IMR-90 (cell line): ENCODE results near the gene ACACA. TPM values are rescaled to one million over a fixed set of nuclear protein-coding genes. Genes with fewer than 3 reads are reported as not detected.

Experiments used
- ATAC-seq: fragments of 200-7000 bp; cut with Tn5 transposase; 2 replicates; pipeline ENCODE4 v1.9.1; 2020; ENCODE audit warnings: low read depth, mild to moderate bottlenecking, moderate library complexity
- BruUV-seq: library from RNA; stranded (reverse); fragments of 400-500 nt; replicated peaks from 2 replicates; lab custom pipeline; 2021; lab: Mats Ljungman, UMichigan
- CTCF ChIA-PET: fragments of 300-600 bp; formaldehyde crosslinking; extraction: SDS; loops from one replicate; lab custom pipeline; 2021; ENCODE audit warnings: antibody characterized with exemption; lab: Yijun Ruan, JAX
- POLR2A ChIA-PET: fragments of 300-600 bp; sonication (Branson Sonifier 250); formaldehyde crosslinking; loops from one replicate; lab custom pipeline; 2022; ENCODE audit warnings: antibody characterized with exemption; ENCODE audit not compliant: unreplicated experiment; lab: Charles Lee
- DNase-seq: peaks from one replicate; pipeline ENCODE4 v3.0.0; 2013
- H2AFZ ChIP-seq: replicated peaks from 2 replicates; pipeline ENCODE3; 2013; ENCODE audit warnings: low read length, mild to moderate bottlenecking; ENCODE audit not compliant: poor library complexity
- H2AK5ac ChIP-seq: 2 replicates; pipeline ENCODE4 v1.6.1; 2013; ENCODE audit warnings: low read depth, low read length, inconsistent platforms
- H2AK9ac ChIP-seq: replicated peaks from 2 replicates; pipeline ENCODE3; 2013; ENCODE audit warnings: mild to moderate bottlenecking, low read depth, low read length, moderate library complexity; ENCODE audit not compliant: poor library complexity
- H2BK120ac ChIP-seq: 2 replicates; pipeline ENCODE4 v1.6.1; 2013; ENCODE audit warnings: low read depth, low read length, inconsistent platforms
- H2BK15ac ChIP-seq: 3 replicates; pipeline ENCODE4 v1.6.1; 2013; ENCODE audit warnings: low read depth, low read length, inconsistent platforms
- H2BK20ac ChIP-seq: 2 replicates; pipeline ENCODE4 v1.6.1; 2013; ENCODE audit warnings: low read depth, mild to moderate bottlenecking, inconsistent platforms, low read length, moderate library complexity
- H2BK5ac ChIP-seq: 2 replicates; pipeline ENCODE4 v1.6.1; 2013; ENCODE audit warnings: mild to moderate bottlenecking, low read depth, low read length, inconsistent platforms; ENCODE audit not compliant: poor library complexity, severe bottlenecking
- H3K14ac ChIP-seq: replicated peaks from 2 replicates; pipeline ENCODE4 v1.6.1; 2013; ENCODE audit warnings: low read depth, low read length, inconsistent platforms
- H3K18ac ChIP-seq: 2 replicates; pipeline ENCODE4 v1.6.1; 2013; ENCODE audit warnings: low read depth, low read length, control low read depth
- H3K23ac ChIP-seq: 2 replicates; pipeline ENCODE4 v1.6.1; 2013; ENCODE audit warnings: low read depth, low read length, inconsistent platforms
- H3K27ac ChIP-seq: 2 replicates; pipeline ENCODE4 v1.5.1; 2013; ENCODE audit warnings: mild to moderate bottlenecking, control low read depth, low read length; ENCODE audit not compliant: insufficient read depth
- H3K27me3 ChIP-seq: 2 replicates; pipeline ENCODE4 v1.6.1; 2013; ENCODE audit warnings: low read length; ENCODE audit not compliant: control insufficient read depth, insufficient read depth
- H3K36me3 ChIP-seq: 2 replicates; pipeline ENCODE4 v1.6.1; 2013; ENCODE audit warnings: low read length, mixed read lengths; ENCODE audit not compliant: control insufficient read depth, insufficient read depth
- H3K4ac ChIP-seq: 2 replicates; pipeline ENCODE4 v1.6.1; 2013; ENCODE audit warnings: low read depth, low read length, inconsistent platforms
- H3K4me1 ChIP-seq: 2 replicates; pipeline ENCODE4 v1.6.1; 2013; ENCODE audit warnings: low read length, mixed read lengths; ENCODE audit not compliant: control insufficient read depth, insufficient read depth
- H3K4me2 ChIP-seq: 2 replicates; pipeline ENCODE4 v1.6.1; 2013; ENCODE audit warnings: low read depth, mild to moderate bottlenecking, control low read depth, low read length, moderate library complexity
- H3K4me3 ChIP-seq: 2 replicates; pipeline ENCODE4 v1.5.1; 2013; ENCODE audit warnings: low read depth, mild to moderate bottlenecking, control low read depth, low read length, moderate library complexity; ENCODE audit not compliant: insufficient read depth
- H3K56ac ChIP-seq: 2 replicates; pipeline ENCODE4 v1.6.1; 2013; ENCODE audit warnings: low read length, inconsistent platforms; ENCODE audit not compliant: insufficient read depth; ENCODE audit errors: extremely low read depth
- H3K79me1 ChIP-seq, 2 experiments: 2 replicates each; pipeline ENCODE4 v1.6.1; 2013; ENCODE audit warnings: low read length in 2 of 2, inconsistent platforms in 1 of 2, low read depth in 1 of 2
- H3K9ac ChIP-seq: 2 replicates; pipeline ENCODE4 v1.6.1; 2013; ENCODE audit warnings: low read depth, low read length, control low read depth
- H3K9me1 ChIP-seq: 2 replicates; pipeline ENCODE4 v1.6.1; 2013; ENCODE audit warnings: low read length, inconsistent platforms; ENCODE audit not compliant: insufficient read depth
- H3K9me3 ChIP-seq: 2 replicates; pipeline ENCODE4 v1.6.1; 2013; ENCODE audit warnings: low read length; ENCODE audit not compliant: control insufficient read depth, insufficient read depth
- H4K20me1 ChIP-seq: 2 replicates; pipeline ENCODE4 v1.6.1; 2013; ENCODE audit warnings: low read length, inconsistent platforms; ENCODE audit not compliant: insufficient read depth
- H4K5ac ChIP-seq: 2 replicates; pipeline ENCODE4 v1.6.1; 2013; ENCODE audit warnings: mild to moderate bottlenecking, low read depth, low read length, control low read depth
- H4K8ac ChIP-seq, 2 experiments: 2 replicates each; pipeline ENCODE4 v1.6.1; 2013; ENCODE audit warnings: low read depth in 2 of 2, low read length in 2 of 2, control low read depth in 1 of 2, inconsistent platforms in 1 of 2
- H4K91ac ChIP-seq: 2 replicates; pipeline ENCODE4 v1.6.1; 2013; ENCODE audit warnings: low read depth, low read length, inconsistent platforms; ENCODE audit not compliant: insufficient read depth
- ELK1 ChIP-seq: fragments of 150-350 bp; IDR thresholded peaks from 2 replicates; pipeline ENCODE4 v1.6.1; 2016; ENCODE audit warnings: low read depth, mild to moderate bottlenecking, low read length, moderate library complexity, borderline replicate concordance
- MAFK ChIP-seq: IDR thresholded peaks from 2 replicates; pipeline ENCODE4 v1.6.1; 2012; ENCODE audit warnings: low read depth, low read length, improper control_type of control experiment
- RAD21 ChIP-seq: IDR thresholded peaks from 2 replicates; pipeline ENCODE4 v1.6.1; 2012; ENCODE audit warnings: low read length, improper control_type of control experiment
- WGBS, 2 experiments: methylation state at CpG; one replicate each; pipeline versions ENCODE4 v1.1.5 to v1.1.7; 2013; ENCODE audit warnings: missing lambda C conversion rate in 2 of 2; ENCODE audit not compliant: insufficient read length in 1 of 2; ENCODE audit errors: extremely low coverage in 2 of 2; 5-methylcytosine and 5-hydroxymethylcytosine counted together
- dilution Hi-C: fragments of 300-500 bp; cut with HindIII; formaldehyde crosslinking; loops from one replicate; pipeline ENCODE4 v1.14.3; 2018; ENCODE audit warnings: low sequenced_read_pairs; ENCODE audit not compliant: unreplicated experiment
- in situ Hi-C: fragments of 300-500 bp; cut with MboI; formaldehyde crosslinking; loops from 3 replicates; pipeline ENCODE4 v1.14.3; 2019; ENCODE audit warnings: low sequenced_read_pairs, inconsistent platforms, mixed read lengths
- intact Hi-C: fragments of 100-400 bp; cut with micrococcal nuclease; formaldehyde crosslinking; loops from 2 replicates; pipeline ENCODE4 v1.10.0; 2022
- polyA plus RNA-seq, 3 experiments: library from polyadenylated mRNA; depleted of rRNA; stranded (reverse); fragments of >200 nt; gene quantifications; 2 replicates each; pipeline ENCODE4 v1.2.3, GENCODE V29; 2012; ENCODE audit warnings: low replicate concordance in 1 of 3
- total RNA-seq: library from RNA; depleted of rRNA; stranded (reverse); fragments of >200 nt; gene quantifications from 2 replicates; pipeline ENCODE4 v1.2.3, GENCODE V29; 2012
- TF ChIP-seq, protein P1 (sequence below): fragments of 150-350 bp; IDR thresholded peaks from 2 replicates; pipeline ENCODE4 v1.6.1; 2017; ENCODE audit warnings: mild to moderate bottlenecking, antibody characterized with exemption, low read length, low read depth

ACACA gene
- total and polyA plus RNA-seq, 2 of the 4 experiments (the other 2 are of a cell fraction), result 21.3 to 39.1 TPM

DNA sequence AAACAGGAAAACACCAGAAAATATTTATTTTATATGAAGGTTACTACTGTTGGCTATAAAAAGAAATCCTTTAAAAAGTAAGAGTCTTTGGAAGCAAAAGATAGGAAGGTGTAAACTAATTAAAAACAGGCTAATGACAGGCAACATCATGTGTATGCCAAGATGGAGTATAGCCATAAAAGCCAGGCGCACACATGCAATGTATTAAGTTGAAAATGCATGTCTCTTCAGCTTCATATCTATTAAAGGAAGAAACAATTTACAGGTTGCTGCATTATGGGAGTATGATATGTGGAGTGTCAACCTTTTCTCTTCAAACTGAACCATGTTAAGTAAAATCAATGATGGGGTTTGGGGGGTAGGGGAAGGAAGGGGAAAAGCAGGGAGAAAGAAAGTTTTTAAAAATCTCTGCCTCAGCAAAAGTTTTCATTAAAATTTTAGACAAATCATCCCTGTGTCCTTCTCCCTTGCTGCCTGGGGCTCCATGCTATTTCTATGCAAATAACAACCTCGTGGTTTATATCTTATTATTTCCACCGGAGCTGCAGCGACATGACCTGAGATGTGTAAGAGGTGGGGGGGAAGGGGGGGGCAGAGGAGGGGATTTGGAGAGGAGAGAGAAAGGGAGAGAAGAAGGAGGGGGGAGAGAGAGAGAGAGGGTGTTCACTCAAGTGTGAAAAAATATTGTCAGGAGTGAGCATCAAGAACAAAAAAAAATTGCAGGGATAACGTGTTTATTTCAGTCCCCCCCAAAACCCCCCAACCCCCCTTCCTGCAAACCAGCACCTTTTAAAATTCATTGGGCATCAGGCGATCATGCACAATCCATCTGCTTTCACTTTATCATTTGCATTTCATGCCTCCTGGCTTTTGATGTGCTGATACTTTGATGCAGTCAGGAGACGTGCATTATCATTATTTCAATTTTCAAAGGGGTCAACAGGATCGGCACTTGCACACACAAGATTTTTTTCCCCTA is 260.3 kb downstream of the ACACA start (continued):
- TF ChIP-seq ELK1, result no peak

DNA sequence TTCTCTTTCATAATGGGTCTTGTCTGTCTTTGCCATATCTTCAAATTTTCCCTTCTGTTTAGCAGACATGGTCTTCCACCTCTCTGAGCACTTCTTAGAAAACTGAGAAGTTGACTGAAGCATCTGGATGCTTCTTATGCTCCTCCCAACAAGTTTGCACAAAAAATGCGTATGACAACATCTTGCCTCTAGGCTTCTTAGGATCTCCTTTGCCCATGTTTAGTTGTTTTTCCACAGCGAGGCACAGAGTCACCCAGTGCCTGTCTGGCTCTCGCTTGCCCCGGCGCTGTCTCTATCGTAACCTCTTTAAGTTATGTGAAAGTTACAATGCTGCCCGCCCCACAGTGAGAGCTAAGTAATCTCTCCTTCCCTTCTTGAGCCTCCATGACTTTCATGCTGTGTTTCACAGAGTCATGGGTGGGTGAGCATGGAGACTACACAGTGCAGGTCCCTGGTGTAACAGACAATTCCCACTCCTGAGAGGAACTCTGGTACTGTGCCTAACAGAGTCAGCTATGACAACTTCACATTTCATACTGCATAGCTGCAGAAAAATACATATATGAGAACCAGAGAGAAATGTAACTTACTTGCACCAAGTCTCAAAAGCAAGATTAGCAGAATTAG is 262.4 kb downstream of the ACACA start:
- Histone ChIP-seq H3K36me3 (peaks cover 4% of the 10 kb centered on the region; the same call in 1 of the 2 replicates), H2BK20ac (no peak overlapping the region), H3K9me1 (no peaks in the 10 kb centered on the region; the same call in 1 of the 2 replicates), H3K18ac (no peak overlapping the region), H3K23ac (no peak overlapping the region), H2AK5ac (no peak overlapping the region), H3K56ac (no peak overlapping the region), H3K4ac (no peak overlapping the region), H3K9me3 (no peaks in the 10 kb centered on the region), H2BK15ac (no peak overlapping the region), H3K27me3 (no peaks in the 10 kb centered on the region), H2BK120ac (no peak overlapping the region), H3K79me1 (no peaks in the 10 kb centered on the region), H4K5ac (no peak overlapping the region), H2BK5ac (no peak overlapping the region), H3K27ac (no peak overlapping the region), H4K91ac (no peak overlapping the region), H3K4me2 (no peak overlapping the region), H4K20me1 (no peaks in the 10 kb centered on the region), H3K4me1 (peaks cover 2% of the 10 kb centered on the region; the same call in 1 of the 2 replicates), H3K9ac (no peak overlapping the region), H4K8ac (no peak overlapping the region), H3K4me3 (no peak overlapping the region), H2AFZ (no peak overlapping the region), H3K14ac (no peak overlapping the region), H2AK9ac (no peak overlapping the region)
- ATAC-seq (no peak), DNase-seq (no peak)
- WGBS, 2 experiments, result 100% methylated on average over 1 of the region's 7 CpGs; no CpG with 5 or more reads in 1 of the 2 experiments
- in situ Hi-C loops (no loop called here), dilution Hi-C loops (no loop called here), intact Hi-C loops (no loop called here)
- POLR2A ChIA-PET, result no interaction called here
- TF ChIP-seq RAD21 (no peak), MAFK (no peak)
- TF ChIP-seq, protein P1, sequence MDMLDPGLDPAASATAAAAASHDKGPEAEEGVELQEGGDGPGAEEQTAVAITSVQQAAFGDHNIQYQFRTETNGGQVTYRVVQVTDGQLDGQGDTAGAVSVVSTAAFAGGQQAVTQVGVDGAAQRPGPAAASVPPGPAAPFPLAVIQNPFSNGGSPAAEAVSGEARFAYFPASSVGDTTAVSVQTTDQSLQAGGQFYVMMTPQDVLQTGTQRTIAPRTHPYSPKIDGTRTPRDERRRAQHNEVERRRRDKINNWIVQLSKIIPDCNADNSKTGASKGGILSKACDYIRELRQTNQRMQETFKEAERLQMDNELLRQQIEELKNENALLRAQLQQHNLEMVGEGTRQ, result no peak
- BruUV-seq, result no TSS peak
- CTCF ChIA-PET, result interaction anchor here (0.5 to 1.1 kb wide), 2 partner anchors 11 to 524 kb away, joined by 3 read pairs; no protein-coding TSS in a partner anchor
